Activated CD4-positive, alpha-beta T cell treated with anti-CD3 and anti-CD28 coated beads, Interleukin-2, amount 10 ng/mL, durations not matched to agents 24 days and 14 days (primary cell): ENCODE measurements around the gene ANO9. TPM values are rescaled to one million over a fixed set of nuclear protein-coding genes. Genes with fewer than 3 reads are reported as not detected.
"Not testable (repeated sequence)": the region's sequence is repeated elsewhere in the genome, so short reads cannot be mapped to it uniquely, and the experiment has no call there.

Source experiments
- DNase-seq: peaks from one replicate; pipeline ENCODE4 v3.0.0; 2022
- H3K27ac Mint-ChIP-seq: one replicate; pipeline ENCODE4 v1.8.0; 2022; ENCODE audit warnings: mild to moderate bottlenecking, mixed read lengths
- H3K27me3 Mint-ChIP-seq: one replicate; pipeline ENCODE4 v1.8.0; 2022; ENCODE audit warnings: mixed read lengths
- H3K36me3 Mint-ChIP-seq: one replicate; pipeline ENCODE4 v1.8.0; 2022; ENCODE audit warnings: low read depth, mild to moderate bottlenecking, mixed read lengths
- H3K4me1 Mint-ChIP-seq: one replicate; pipeline ENCODE4 v1.8.0; 2021; ENCODE audit warnings: mixed read lengths
- H3K4me3 Mint-ChIP-seq: one replicate; pipeline ENCODE4 v1.8.0; 2022; ENCODE audit warnings: mild to moderate bottlenecking, moderate library complexity, mixed read lengths
- H3K9me3 Mint-ChIP-seq: one replicate; pipeline ENCODE4 v1.8.0; 2021; ENCODE audit warnings: mixed read lengths
- intact Hi-C: fragments of 100-400 bp; cut with micrococcal nuclease; formaldehyde crosslinking; loops from one replicate; pipeline ENCODE4 v1.15.1; 2023
- total RNA-seq: library from RNA; stranded (reverse); gene quantifications from 2 replicates; pipeline ENCODE4 v1.2.3, GENCODE V29; 2022

Gene ANO9
- total RNA-seq, 1 donor from 2014 or later, result 36.9 TPM

DNA sequence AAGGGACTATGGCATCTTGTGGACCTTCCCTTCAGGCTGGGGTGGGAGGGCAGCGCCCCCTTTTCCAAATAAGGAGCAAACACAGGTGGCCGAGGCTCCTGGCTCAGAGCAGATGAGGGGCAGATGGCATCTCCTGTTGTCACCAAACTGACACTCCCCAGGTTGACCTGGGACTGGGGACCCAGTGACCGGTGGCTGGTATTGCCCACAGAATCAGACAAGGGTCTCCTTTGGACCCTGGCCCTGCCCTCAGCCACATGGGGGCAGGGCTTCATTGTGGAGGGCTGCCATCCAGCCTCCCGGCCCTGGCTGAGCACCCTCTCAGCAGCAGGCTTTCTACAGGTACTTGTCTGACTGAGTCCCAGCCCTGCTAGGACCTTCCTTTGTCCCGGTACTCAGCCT lies 26.2 kb downstream of the ANO9 start:
- Mint-ChIP-seq H3K4me1 (peaks cover 30% of the 10 kb centered on the region), H3K4me3 (peak overlapping the region; percentile 90), H3K36me3 (peaks cover 2% of the 10 kb centered on the region), H3K27ac (peak overlapping the region; percentile 93), H3K9me3 (no peaks in the 10 kb centered on the region), H3K27me3 (no peaks in the 10 kb centered on the region)
- peak; percentile 74 for DNase-seq
- intact Hi-C loops, result loop anchor here (1.0 to 5.0 kb wide), 2 partner anchors 33 to 208 kb away; partner anchors contain the start of genes BET1L and RIC8A

- Mint-ChIP-seq H3K9me3 (no peaks in the 10 kb centered on the region), H3K4me3 (peak overlapping the region; percentile 90), H3K27ac (peak overlapping the region; percentile 93), H3K27me3 (no peaks in the 10 kb centered on the region), H3K4me1 (peaks cover 30% of the 10 kb centered on the region), H3K36me3 (peaks cover 2% of the 10 kb centered on the region)
- intact Hi-C loops, result no loop called here
- no peak for DNase-seq
Observed at GRCh38 chr11:414318-414857, 27.4 kb downstream of the ANO9 start.

DNA sequence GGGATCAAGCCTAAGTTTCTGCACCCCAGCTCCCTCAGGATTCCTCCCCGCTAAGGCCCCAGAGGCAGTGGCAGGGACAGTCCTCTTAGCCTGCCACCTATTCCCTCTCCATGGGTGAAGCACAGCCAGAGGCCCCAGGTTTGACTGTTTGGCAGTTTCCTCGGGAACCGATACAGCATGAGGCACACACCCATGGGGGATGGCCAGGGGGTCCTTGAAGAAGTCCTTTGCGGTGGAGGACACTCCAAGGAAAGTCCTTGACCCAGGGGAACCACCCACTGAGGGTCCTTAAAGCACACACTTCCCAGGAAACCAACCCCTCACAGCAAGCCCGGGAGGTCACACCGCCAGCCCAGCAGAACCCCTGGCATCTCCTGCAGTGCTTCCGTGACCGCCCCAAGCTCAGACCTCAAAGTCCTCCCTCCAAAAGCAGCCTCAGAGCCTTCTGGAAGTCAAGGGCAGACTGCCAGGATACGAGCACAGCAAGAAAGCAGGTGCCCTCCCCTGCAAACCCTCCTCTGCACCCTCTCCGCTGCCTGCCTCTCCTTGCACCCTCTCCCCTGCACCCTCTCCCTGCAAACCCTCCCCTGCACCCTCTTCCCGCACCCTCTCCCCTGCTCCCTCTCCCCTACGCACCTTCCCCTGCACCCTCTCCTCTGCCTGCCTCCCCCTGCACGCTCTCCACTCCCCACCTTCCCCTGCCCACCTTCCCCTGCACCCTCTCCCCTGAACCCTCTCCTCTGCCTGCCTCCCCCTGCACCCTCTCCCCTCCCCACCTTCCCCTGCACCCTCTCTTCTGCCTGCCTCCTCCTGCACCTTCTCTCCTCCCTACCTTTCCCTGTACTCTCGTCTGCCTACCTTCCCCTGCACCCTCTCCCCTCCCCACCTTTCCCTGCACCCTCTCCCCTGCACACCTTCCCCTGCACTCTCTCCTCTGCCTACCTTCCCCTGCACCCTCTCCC lies 28.4 kb downstream of the ANO9 start:
- Mint-ChIP-seq H3K4me3 (peak overlapping the region; percentile 90), H3K36me3 (peaks cover 1% of the 10 kb centered on the region), H3K9me3 (no peaks in the 10 kb centered on the region), H3K4me1 (peaks cover 27% of the 10 kb centered on the region), H3K27ac (no peak overlapping the region), H3K27me3 (no peaks in the 10 kb centered on the region)
- peak; percentile 72 for DNase-seq
- intact Hi-C loops, result no loop called here

GRCh38 chr11:412641-413119 lies 29.1 kb downstream of the ANO9 start:
- Mint-ChIP-seq H3K4me1 (peaks cover 26% of the 10 kb centered on the region), H3K4me3 (no peak overlapping the region), H3K36me3 (no peaks in the 10 kb centered on the region), H3K27me3 (no peaks in the 10 kb centered on the region), H3K9me3 (no peaks in the 10 kb centered on the region), H3K27ac (no peak overlapping the region)
- DNase-seq, result no peak
- intact Hi-C loops, result no loop called here

GRCh38 chr11:411520-411919 lies 30.3 kb downstream of the ANO9 start:
- H3K4me1 Mint-ChIP-seq, result peaks cover 24% of the 10 kb centered on the region
- H3K27me3 Mint-ChIP-seq, DNase-seq, H3K9me3 Mint-ChIP-seq, intact Hi-C loops, H3K4me3 Mint-ChIP-seq, H3K27ac Mint-ChIP-seq, H3K36me3 Mint-ChIP-seq: not testable (repeated sequence)

GRCh38 chr11:410711-411110 lies 31.1 kb downstream of the ANO9 start:
- H3K36me3 Mint-ChIP-seq, H3K27me3 Mint-ChIP-seq, H3K27ac Mint-ChIP-seq, H3K9me3 Mint-ChIP-seq, H3K4me3 Mint-ChIP-seq, intact Hi-C loops, DNase-seq: not testable (repeated sequence)
- peaks cover 19% of the 10 kb centered on the region for H3K4me1 Mint-ChIP-seq

DNA sequence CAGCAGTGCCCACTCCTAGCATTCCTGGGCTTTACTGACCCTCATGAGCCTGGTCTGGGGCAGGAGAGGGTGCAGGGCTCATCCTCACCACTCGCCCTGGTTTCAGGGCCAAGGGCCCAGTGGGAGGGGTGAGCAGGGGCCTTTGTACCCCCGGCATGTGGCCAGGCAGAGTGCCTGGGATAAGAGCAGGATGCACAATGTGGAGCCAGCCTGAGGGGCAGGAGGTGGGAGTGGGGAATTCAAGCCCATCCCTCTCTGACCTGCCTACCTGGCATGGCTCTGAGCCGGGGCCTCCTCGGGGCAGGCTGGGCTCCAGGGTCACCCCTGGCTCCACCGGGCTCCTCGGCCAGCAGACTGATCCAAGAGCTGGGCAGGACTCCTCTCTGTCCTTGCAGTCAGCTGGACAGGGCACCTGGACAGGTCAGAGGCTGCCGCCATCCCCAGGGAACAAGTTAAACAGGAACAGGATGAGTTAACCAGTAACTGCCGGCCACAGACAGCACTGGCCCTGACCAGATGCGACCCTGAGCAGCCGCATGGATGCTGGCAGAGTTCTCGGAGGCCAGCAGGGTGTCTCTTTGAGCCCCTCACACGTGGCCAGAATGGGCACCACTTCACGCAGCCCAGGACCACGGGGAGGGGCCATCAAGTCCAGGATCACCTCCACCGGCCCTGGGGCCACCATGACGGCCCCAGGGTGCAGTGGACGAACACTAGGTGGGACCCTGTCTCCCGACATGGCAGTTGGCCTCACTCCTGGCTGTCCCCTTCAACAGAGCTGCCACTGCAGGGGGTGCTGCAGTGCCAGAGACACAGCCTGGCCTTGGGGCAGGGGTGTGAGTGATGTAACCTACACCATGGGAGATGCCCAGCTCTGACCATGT lies 32.0 kb downstream of the ANO9 start:
- DNase-seq, result no peak
- no peaks in the 10 kb centered on the region for H3K27me3 Mint-ChIP-seq
- H3K36me3 Mint-ChIP-seq, result peaks cover 4% of the 10 kb centered on the region
- intact Hi-C loops, result loop anchor here (5.0 kb wide), 1 partner anchor 103 kb away; the partner anchor contains the start of gene IFITM2
- H3K4me3 Mint-ChIP-seq, result no peak overlapping the region
- H3K9me3 Mint-ChIP-seq, result no peaks in the 10 kb centered on the region
- H3K4me1 Mint-ChIP-seq, result peaks cover 14% of the 10 kb centered on the region
- no peak overlapping the region for H3K27ac Mint-ChIP-seq

GRCh38 chr11:409008-409599 lies 32.7 kb downstream of the ANO9 start:
- H3K27me3 Mint-ChIP-seq, result no peaks in the 10 kb centered on the region
- DNase-seq, result no peak
- peaks cover 7% of the 10 kb centered on the region for H3K4me1 Mint-ChIP-seq
- no peak overlapping the region for H3K27ac Mint-ChIP-seq
- H3K9me3 Mint-ChIP-seq, result no peaks in the 10 kb centered on the region
- no peak overlapping the region for H3K4me3 Mint-ChIP-seq
- H3K36me3 Mint-ChIP-seq, result peaks cover 4% of the 10 kb centered on the region
- intact Hi-C loops, result loop anchor here (5.0 kb wide), 1 partner anchor 102 kb away; the partner anchor contains the start of gene IFITM2

DNA sequence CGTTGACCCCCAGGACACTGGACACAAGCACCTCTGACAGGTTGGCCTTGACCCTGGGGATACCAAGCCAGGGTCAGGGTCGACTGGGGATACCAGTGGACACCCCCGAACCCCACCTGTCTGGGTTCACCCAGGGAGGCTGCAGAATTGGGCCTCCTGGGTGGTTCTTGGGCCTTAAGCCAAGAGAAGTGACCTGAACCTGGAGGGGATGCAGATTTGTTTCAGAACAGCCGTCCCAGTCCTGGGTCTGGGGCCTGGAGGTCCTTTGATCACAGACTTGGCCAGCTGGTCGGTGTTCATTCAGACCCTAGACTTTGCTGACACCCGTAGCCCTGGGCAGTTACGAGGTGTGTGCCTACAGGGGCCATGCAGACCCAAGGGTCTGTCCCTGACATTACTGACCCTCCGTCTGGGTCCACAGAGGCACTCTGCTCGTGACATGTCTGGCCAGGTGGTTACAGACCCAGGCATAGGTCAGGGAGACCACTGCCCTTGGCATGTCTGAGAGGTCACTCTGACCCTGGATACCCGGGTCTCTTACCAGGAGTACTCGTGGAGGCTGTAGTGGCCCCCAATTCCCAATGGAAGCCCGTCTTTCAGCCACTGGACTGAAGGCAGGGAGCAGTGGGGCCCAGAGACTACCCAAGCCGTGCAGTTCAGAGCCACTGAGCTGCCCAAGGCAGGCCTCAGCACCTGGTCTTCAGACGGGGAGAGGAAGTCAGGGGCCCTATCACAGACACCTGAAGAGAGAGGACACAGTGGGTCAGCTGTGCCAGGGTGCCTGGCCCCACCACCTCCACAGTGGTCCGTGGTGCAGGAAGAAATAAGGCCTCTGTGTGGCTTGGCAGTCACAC lies 33.4 kb downstream of the ANO9 start:
- intact Hi-C loops, result loop anchor here (5.0 kb wide), 1 partner anchor 101 kb away; the partner anchor contains the start of gene IFITM2
- no peak overlapping the region for H3K27ac Mint-ChIP-seq

GRCh38 chr11:407651-408123 lies 34.1 kb downstream of the ANO9 start:
- intact Hi-C loops, result loop anchor here (1.0 to 5.0 kb wide), 3 partner anchors 41 to 100 kb away; partner anchors contain the start of genes IFITM2 and RNH1
- Mint-ChIP-seq H3K27ac (no peak overlapping the region), H3K9me3 (no peaks in the 10 kb centered on the region), H3K4me3 (peak overlapping the region; percentile 30), H3K4me1 (peaks cover 2% of the 10 kb centered on the region), H3K27me3 (no peaks in the 10 kb centered on the region), H3K36me3 (peaks cover 4% of the 10 kb centered on the region)
- no peak for DNase-seq

More for the DNA sequence above, 33.4 kb downstream of the ANO9 start:
- no peak overlapping the region for H3K4me3 Mint-ChIP-seq
- H3K27me3 Mint-ChIP-seq, result no peaks in the 10 kb centered on the region
- peaks cover 4% of the 10 kb centered on the region for H3K4me1 Mint-ChIP-seq
- peaks cover 4% of the 10 kb centered on the region for H3K36me3 Mint-ChIP-seq
- DNase-seq, result no peak
- H3K9me3 Mint-ChIP-seq, result no peaks in the 10 kb centered on the region

GRCh38 chr11:406796-407650 lies 34.8 kb downstream of the ANO9 start:
- peak; percentile 97 for DNase-seq
- H3K4me1 Mint-ChIP-seq, result peaks cover 2% of the 10 kb centered on the region
- intact Hi-C loops, result loop anchor here (1.0 to 5.0 kb wide), 3 partner anchors 41 to 100 kb away; partner anchors contain the start of genes IFITM2 and RNH1
- no peaks in the 10 kb centered on the region for H3K27me3 Mint-ChIP-seq
- peak overlapping the region; percentile 60 for H3K27ac Mint-ChIP-seq
- peak overlapping the region; percentile 62 for H3K4me3 Mint-ChIP-seq
- H3K9me3 Mint-ChIP-seq, result no peaks in the 10 kb centered on the region
- H3K36me3 Mint-ChIP-seq, result peaks cover 4% of the 10 kb centered on the region
